Mesendoderm (in vitro differentiated cells): ENCODE measurements around the gene ABCC4.

Experiments used
- DNase-seq: peaks from one replicate; pipeline ENCODE4 v3.0.0; 2013
- H2AK5ac ChIP-seq: 2 replicates; pipeline ENCODE4 v1.6.1; 2013; ENCODE audit warnings: low read length, inconsistent platforms
- H2BK120ac ChIP-seq: 2 replicates; pipeline ENCODE4 v1.6.1; 2013; ENCODE audit warnings: low read depth, mild to moderate bottlenecking, low read length, moderate library complexity, mixed read lengths
- H2BK15ac ChIP-seq: replicated peaks from 2 replicates; pipeline ENCODE4 v1.6.1; 2013; ENCODE audit warnings: low read depth, mild to moderate bottlenecking, moderate library complexity
- H2BK5ac ChIP-seq: 2 replicates; pipeline ENCODE4 v1.6.1; 2013; ENCODE audit warnings: low read length, inconsistent platforms
- H3K18ac ChIP-seq: 2 replicates; pipeline ENCODE4 v1.6.1; 2013; ENCODE audit warnings: mild to moderate bottlenecking, low read length, mixed read lengths
- H3K23ac ChIP-seq: one replicate; pipeline ENCODE4 v1.6.1; 2013; ENCODE audit warnings: low read length
- H3K27ac ChIP-seq: 2 replicates; pipeline ENCODE4 v1.5.1; 2013; ENCODE audit warnings: low read depth, mild to moderate bottlenecking, inconsistent platforms, low read length, moderate library complexity
- H3K27me3 ChIP-seq: 2 replicates; pipeline ENCODE4 v1.6.1; 2013; ENCODE audit warnings: low read length, control low read depth, mild to moderate bottlenecking, inconsistent platforms; ENCODE audit not compliant: insufficient read depth, poor library complexity
- H3K36me3 ChIP-seq: 2 replicates; pipeline ENCODE4 v1.6.1; 2013; ENCODE audit warnings: low read length, inconsistent platforms; ENCODE audit not compliant: control insufficient read depth, insufficient read depth
- H3K4ac ChIP-seq: one replicate; pipeline ENCODE4 v1.6.1; 2013; ENCODE audit warnings: low read depth, mild to moderate bottlenecking, low read length, moderate library complexity
- H3K4me1 ChIP-seq: 2 replicates; pipeline ENCODE4 v1.6.1; 2013; ENCODE audit warnings: low read depth, low read length, inconsistent platforms; ENCODE audit not compliant: control insufficient read depth
- H3K4me2 ChIP-seq: 2 replicates; pipeline ENCODE4 v1.6.1; 2013; ENCODE audit warnings: low read length
- H3K4me3 ChIP-seq: 2 replicates; pipeline ENCODE4 v1.5.1; 2013; ENCODE audit warnings: mild to moderate bottlenecking, low read length
- H3K56ac ChIP-seq: one replicate; pipeline ENCODE4 v1.6.1; 2013; ENCODE audit warnings: low read length
- H3K79me1 ChIP-seq: 2 replicates; pipeline ENCODE4 v1.6.1; 2013; ENCODE audit warnings: low read length, inconsistent platforms
- H3K79me2 ChIP-seq: 2 replicates; pipeline ENCODE4 v1.6.1; 2013; ENCODE audit warnings: mild to moderate bottlenecking, low read length; ENCODE audit not compliant: control insufficient read depth, insufficient read depth
- H3K9ac ChIP-seq: 2 replicates; pipeline ENCODE4 v1.6.1; 2013; ENCODE audit warnings: low read length, inconsistent platforms
- H4K5ac ChIP-seq: one replicate; pipeline ENCODE4 v1.6.1; 2013; ENCODE audit warnings: low read length
- H4K8ac ChIP-seq: one replicate; pipeline ENCODE4 v1.6.1; 2013; ENCODE audit warnings: low read depth, mild to moderate bottlenecking, control low read depth, low read length, moderate library complexity
- WGBS: extraction: QIAGEN DNeasy Blood & Tissue Kit; methylation state at CpG from one replicate; pipeline ENCODE4 v1.1.7; 2013; ENCODE audit warnings: low lambda C conversion rate, missing lambda C conversion rate; ENCODE audit not compliant: insufficient coverage; ENCODE audit errors: extremely low coverage; 5-methylcytosine and 5-hydroxymethylcytosine counted together

Gene ABCC4

GRCh38 chr13:95059306-95059705 is 241.9 kb downstream of the ABCC4 start:
- Histone ChIP-seq H3K4me3 (no peak overlapping the region), H3K36me3 (no peaks in the 10 kb centered on the region), H2BK120ac (no peak overlapping the region), H3K79me1 (no peaks in the 10 kb centered on the region), H3K4me1 (no peaks in the 10 kb centered on the region), H3K9ac (no peak overlapping the region), H4K5ac (no peak overlapping the region), H3K23ac (no peak overlapping the region), H4K8ac (no peak overlapping the region), H2BK5ac (no peak overlapping the region), H3K56ac (no peak overlapping the region), H2BK15ac (no peak overlapping the region), H2AK5ac (no peak overlapping the region), H3K4me2 (no peak overlapping the region), H3K18ac (no peak overlapping the region), H3K79me2 (no peaks in the 10 kb centered on the region), H3K27ac (no peak overlapping the region), H3K27me3 (no peaks in the 10 kb centered on the region), H3K4ac (no peak overlapping the region)
- WGBS = no CpG with 5 or more reads among the region's 8 CpGs
- peak; percentile 10 for DNase-seq

- Histone ChIP-seq H4K8ac (no peak overlapping the region), H3K36me3 (no peaks in the 10 kb centered on the region), H3K27me3 (no peaks in the 10 kb centered on the region), H2BK5ac (no peak overlapping the region), H3K23ac (no peak overlapping the region), H2BK15ac (no peak overlapping the region), H3K4me2 (no peak overlapping the region), H3K56ac (no peak overlapping the region), H3K4me3 (no peak overlapping the region), H2AK5ac (no peak overlapping the region), H3K79me1 (no peaks in the 10 kb centered on the region), H4K5ac (no peak overlapping the region), H3K4me1 (no peaks in the 10 kb centered on the region), H3K18ac (no peak overlapping the region), H2BK120ac (no peak overlapping the region), H3K27ac (no peak overlapping the region), H3K4ac (no peak overlapping the region), H3K79me2 (no peaks in the 10 kb centered on the region), H3K9ac (no peak overlapping the region)
- no peak for DNase-seq
- WGBS = no CpG with 5 or more reads among the region's 7 CpGs
Measured at GRCh38 chr13:95058680-95059079, 242.6 kb downstream of the ABCC4 start.

DNA sequence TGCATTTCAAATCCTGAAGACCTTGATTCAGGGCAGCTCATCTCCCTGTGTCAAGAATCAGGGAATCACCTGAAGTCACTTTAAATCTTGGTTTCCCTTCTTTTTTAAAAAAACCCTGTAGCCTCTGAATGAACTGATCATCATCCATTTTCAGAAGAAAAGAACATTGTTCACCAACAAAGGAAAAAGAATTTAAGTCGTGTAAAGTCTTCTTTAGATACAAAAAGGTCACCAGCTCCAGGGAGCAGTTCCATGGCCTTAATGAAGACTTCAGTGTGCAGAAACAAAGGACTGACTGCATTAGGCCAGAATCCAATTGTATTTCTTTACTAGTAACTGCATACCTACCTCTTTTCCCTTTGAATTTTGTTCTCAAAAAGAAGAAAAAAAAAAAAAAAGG is 245.0 kb downstream of the ABCC4 start:
- no peak for DNase-seq

DNA sequence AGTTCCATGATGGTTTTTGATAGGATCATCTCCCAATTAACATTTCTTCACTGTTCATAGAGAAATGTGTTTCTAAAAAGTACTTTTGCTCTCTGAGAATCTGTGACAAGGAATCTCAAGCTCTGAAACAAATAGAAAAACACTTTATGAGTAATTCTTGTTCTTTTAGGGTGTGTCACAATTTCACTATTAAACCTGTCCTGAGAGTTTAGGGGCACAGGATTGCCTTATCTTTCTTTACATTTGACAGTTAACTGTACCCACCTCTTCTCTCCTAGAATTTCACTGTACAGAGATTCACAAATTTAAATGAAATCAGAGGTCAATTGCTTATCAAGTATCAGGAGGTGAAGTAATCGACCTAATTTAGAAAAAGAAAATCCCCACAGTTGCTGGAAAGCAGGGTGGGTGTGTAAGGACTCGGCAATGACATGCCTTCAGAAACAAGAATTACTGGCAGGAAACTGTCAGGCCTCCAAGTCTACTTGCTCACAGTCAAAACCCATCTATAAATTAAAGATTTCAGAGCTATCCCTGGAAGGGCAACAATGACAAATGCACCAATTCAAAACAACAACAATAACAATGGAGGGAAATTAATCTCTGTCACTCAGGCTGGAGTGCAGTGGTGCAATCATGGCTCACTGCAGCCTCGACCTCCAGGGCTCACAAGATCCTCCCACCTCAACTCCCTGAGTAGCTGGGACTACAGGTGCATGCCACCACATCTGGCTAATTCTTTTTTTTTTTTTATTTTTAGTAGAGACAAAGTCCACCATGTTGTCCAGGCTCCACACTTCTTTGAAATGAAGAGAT is 250.2 kb downstream of the ABCC4 start:
- no CpG with 5 or more reads among the region's 3 CpGs for WGBS
- H3K9ac ChIP-seq = no peak overlapping the region
- H3K27ac ChIP-seq = no peak overlapping the region
- no peak overlapping the region for H3K23ac ChIP-seq
- H3K4me3 ChIP-seq = no peak overlapping the region
- H3K56ac ChIP-seq = no peak overlapping the region
- no peak overlapping the region for H2BK120ac ChIP-seq
- no peak overlapping the region for H2BK5ac ChIP-seq
- no peaks in the 10 kb centered on the region for H3K36me3 ChIP-seq
- H3K79me1 ChIP-seq = no peaks in the 10 kb centered on the region
- no peak overlapping the region for H2BK15ac ChIP-seq
- H3K18ac ChIP-seq = no peak overlapping the region
- no peaks in the 10 kb centered on the region for H3K27me3 ChIP-seq
- H3K4ac ChIP-seq = no peak overlapping the region
- H2AK5ac ChIP-seq = no peak overlapping the region
- no peak overlapping the region for H4K8ac ChIP-seq
- H3K4me1 ChIP-seq = no peaks in the 10 kb centered on the region
- no peak for DNase-seq
- no peak overlapping the region for H3K4me2 ChIP-seq
- no peaks in the 10 kb centered on the region for H3K79me2 ChIP-seq
- H4K5ac ChIP-seq = no peak overlapping the region

More for the DNA sequence above, 245.0 kb downstream of the ABCC4 start:
- Histone ChIP-seq H3K18ac (no peak overlapping the region), H3K23ac (no peak overlapping the region), H3K4me3 (no peak overlapping the region), H2BK15ac (no peak overlapping the region), H3K4me2 (no peak overlapping the region), H3K27me3 (no peaks in the 10 kb centered on the region), H3K9ac (no peak overlapping the region), H4K8ac (no peak overlapping the region), H3K56ac (no peak overlapping the region), H2BK120ac (no peak overlapping the region), H3K36me3 (no peaks in the 10 kb centered on the region), H3K4me1 (no peaks in the 10 kb centered on the region), H3K27ac (no peak overlapping the region), H4K5ac (no peak overlapping the region), H3K79me1 (no peaks in the 10 kb centered on the region), H3K79me2 (no peaks in the 10 kb centered on the region), H2BK5ac (no peak overlapping the region), H2AK5ac (no peak overlapping the region), H3K4ac (no peak overlapping the region)
- no CpG with 5 or more reads among the region's 1 CpG for WGBS

DNA sequence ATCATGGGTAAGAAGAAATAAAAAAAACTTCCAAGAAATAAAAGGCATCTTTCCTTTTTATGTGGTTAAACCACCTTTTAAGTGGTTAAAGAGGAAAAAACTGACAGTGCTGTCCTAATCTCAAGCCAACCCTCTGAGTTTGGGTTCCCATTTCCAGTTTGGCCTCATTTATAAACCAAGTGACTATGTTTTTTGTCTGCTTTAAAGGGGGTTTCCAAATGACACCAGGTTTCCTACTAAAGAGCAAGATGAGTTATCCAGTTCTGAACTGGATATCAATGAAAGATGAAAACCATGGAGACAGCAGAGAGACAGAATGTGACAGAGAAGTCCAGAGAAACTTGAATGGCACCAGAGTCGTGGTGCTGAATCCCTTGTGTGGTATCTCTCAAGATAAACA is 251.5 kb downstream of the ABCC4 start:
- no peaks in the 10 kb centered on the region for H3K79me1 ChIP-seq
- no peak overlapping the region for H3K18ac ChIP-seq
- no peak overlapping the region for H2BK5ac ChIP-seq
- H4K5ac ChIP-seq = no peak overlapping the region
- H3K4me2 ChIP-seq = no peak overlapping the region
- no peak overlapping the region for H2BK120ac ChIP-seq
- no peaks in the 10 kb centered on the region for H3K27me3 ChIP-seq
- H4K8ac ChIP-seq = no peak overlapping the region
- no peaks in the 10 kb centered on the region for H3K36me3 ChIP-seq
- DNase-seq = no peak
- H3K79me2 ChIP-seq = no peaks in the 10 kb centered on the region
- H3K4me3 ChIP-seq = no peak overlapping the region
- no CpG with 5 or more reads among the region's 1 CpG for WGBS
- no peak overlapping the region for H3K56ac ChIP-seq
- H2BK15ac ChIP-seq = no peak overlapping the region
- H3K23ac ChIP-seq = no peak overlapping the region
- no peak overlapping the region for H3K4ac ChIP-seq
- no peak overlapping the region for H3K27ac ChIP-seq
- no peak overlapping the region for H2AK5ac ChIP-seq
- no peaks in the 10 kb centered on the region for H3K4me1 ChIP-seq
- no peak overlapping the region for H3K9ac ChIP-seq
